ENCODE data around the gene MAGEB1.

MAGEB1 gene

GRCh38 chrX:30296408-30297254 lies 49.7 kb downstream of the MAGEB1 start:
- no peaks in the 10 kb centered on the region for H3K27me3 ChIP-seq (ENCODE audit: insufficient read depth, low read length)
- H3K4me2 ChIP-seq (ENCODE audit: low read length): no peak overlapping the region
- no peak for DNase-seq
- no peak overlapping the region for H3K9ac ChIP-seq (ENCODE audit: low read length)
- H2BK12ac ChIP-seq (ENCODE audit: low read length): no peak overlapping the region
- H2AK5ac ChIP-seq (ENCODE audit: low read length): no peak overlapping the region
- no peaks in the 10 kb centered on the region for H3K79me2 ChIP-seq (ENCODE audit: control insufficient read depth, insufficient read depth, low read length, poor library complexity)
- no peak overlapping the region for H3K27ac ChIP-seq (ENCODE audit: low read depth, low read length)
- H3K79me1 ChIP-seq (ENCODE audit: low read length): no peaks in the 10 kb centered on the region
- H2BK5ac ChIP-seq (ENCODE audit: low read depth, low read length, poor library complexity): no peak overlapping the region
- no peak overlapping the region for H3K14ac ChIP-seq (ENCODE audit: low read length)
- H3K9me3 ChIP-seq (ENCODE audit: insufficient read depth, low read depth, low read length): peaks cover 2% of the 10 kb centered on the region
- no peak overlapping the region for H3K23ac ChIP-seq (ENCODE audit: low read length)
- H4K8ac ChIP-seq (ENCODE audit: low read depth, low read length): no peak overlapping the region
- no peak overlapping the region for H4K12ac ChIP-seq (ENCODE audit: low read depth, low read length)
- no peak overlapping the region for H2AFZ ChIP-seq (ENCODE audit: insufficient read depth, low read length, poor library complexity)
- no peak overlapping the region for H3K4me3 ChIP-seq (ENCODE audit: low read depth, low read length)
- no peak overlapping the region for H3K4ac ChIP-seq (ENCODE audit: low read depth, low read length)
- H3K4me1 ChIP-seq (ENCODE audit: control insufficient read depth in 1 of 2, insufficient read depth in 2 of 2, low read length in 2 of 2): no peaks in the 10 kb centered on the region
- H3K18ac ChIP-seq (ENCODE audit: low read length): no peak overlapping the region
- WGBS (ENCODE audit: extremely low coverage, insufficient coverage, insufficient read length): no CpG with 5 or more reads among the region's 5 CpGs
- H2BK120ac ChIP-seq (ENCODE audit: insufficient read depth, low read length, poor library complexity): no peak overlapping the region
- H3K36me3 ChIP-seq (ENCODE audit: control insufficient read depth in 1 of 2, insufficient read depth in 2 of 2, low read length in 2 of 2): no peaks in the 10 kb centered on the region
- H4K91ac ChIP-seq (ENCODE audit: low read depth, low read length): no peak overlapping the region

- H3K9ac ChIP-seq (ENCODE audit: low read length): no peak overlapping the region
These were observed 54.3 kb downstream of the MAGEB1 start for GRCh38 chrX:30301208-30301607.

More at GRCh38 chrX:30301208-30301607, 54.3 kb downstream of the MAGEB1 start:
- H3K9me3 ChIP-seq (ENCODE audit: insufficient read depth, low read depth, low read length): no peaks in the 10 kb centered on the region
- H3K23ac ChIP-seq (ENCODE audit: low read length): no peak overlapping the region
- H2BK12ac ChIP-seq (ENCODE audit: low read length): no peak overlapping the region
- no peak overlapping the region for H2BK120ac ChIP-seq (ENCODE audit: insufficient read depth, low read length, poor library complexity)
- no peak overlapping the region for H3K18ac ChIP-seq (ENCODE audit: low read length)
- no peaks in the 10 kb centered on the region for H3K79me2 ChIP-seq (ENCODE audit: control insufficient read depth, insufficient read depth, low read length, poor library complexity)
- no peaks in the 10 kb centered on the region for H3K79me1 ChIP-seq (ENCODE audit: low read length)
- H3K27me3 ChIP-seq (ENCODE audit: insufficient read depth, low read length): no peaks in the 10 kb centered on the region
- H2AK5ac ChIP-seq (ENCODE audit: low read length): no peak overlapping the region
- no peak overlapping the region for H3K4me2 ChIP-seq (ENCODE audit: low read length)
- no peaks in the 10 kb centered on the region for H3K4me1 ChIP-seq (ENCODE audit: control insufficient read depth in 1 of 2, insufficient read depth in 2 of 2, low read length in 2 of 2)
- no peak for DNase-seq
- no peak overlapping the region for H3K4me3 ChIP-seq (ENCODE audit: low read depth, low read length)
- H3K36me3 ChIP-seq (ENCODE audit: control insufficient read depth in 1 of 2, insufficient read depth in 2 of 2, low read length in 2 of 2): no peaks in the 10 kb centered on the region
- H2AFZ ChIP-seq (ENCODE audit: insufficient read depth, low read length, poor library complexity): no peak overlapping the region
- no peak overlapping the region for H4K8ac ChIP-seq (ENCODE audit: low read depth, low read length)
- H3K14ac ChIP-seq (ENCODE audit: low read length): no peak overlapping the region
- H4K91ac ChIP-seq (ENCODE audit: low read depth, low read length): no peak overlapping the region
- H3K27ac ChIP-seq (ENCODE audit: low read depth, low read length): no peak overlapping the region
- no peak overlapping the region for H4K12ac ChIP-seq (ENCODE audit: low read depth, low read length)
- no peak overlapping the region for H2BK5ac ChIP-seq (ENCODE audit: low read depth, low read length, poor library complexity)
- H3K4ac ChIP-seq (ENCODE audit: low read depth, low read length): no peak overlapping the region

Measured in trophoblast cell (in vitro differentiated cells and primary cell).